Colonic mucosa (tissue), 4 donors: Measurements from ENCODE around the gene LRWD1. TPM values are rescaled to one million over a fixed set of nuclear protein-coding genes. Genes with fewer than 3 reads are reported as not detected.
A peak's percentile ranks its signal among the peaks of the same experiment; 100 is the strongest.

Source experiments
- DNase-seq: peaks from one replicate; pipeline ENCODE4 v3.0.0-alpha.2; 2020
- H3K27ac ChIP-seq: fragments of 200-600 bp; one replicate; pipeline ENCODE4 v1.8.0; 2021
- H3K27me3 ChIP-seq: fragments of 200-600 bp; one replicate; pipeline ENCODE4 v1.8.0; 2021
- H3K36me3 ChIP-seq: fragments of 200-600 bp; one replicate; pipeline ENCODE4 v1.8.0; 2021
- H3K4me1 ChIP-seq: fragments of 200-600 bp; one replicate; pipeline ENCODE4 v1.8.0; 2021; ENCODE audit warnings: mild to moderate bottlenecking
- H3K4me3 ChIP-seq: fragments of 200-600 bp; one replicate; pipeline ENCODE4 v1.8.0; 2021
- H3K9ac ChIP-seq, 2 donors: one replicate each; pipeline ENCODE4 v1.7.0; 2013; ENCODE audit warnings: control low read depth in 2 of 2, low read depth in 2 of 2, low read length in 2 of 2
- H3K9me3 ChIP-seq: fragments of 200-600 bp; one replicate; pipeline ENCODE4 v1.8.0; 2021
- CTCF ChIP-seq: fragments of 200-600 bp; IDR thresholded peaks from one replicate; pipeline ENCODE4 v1.8.0; 2022; ENCODE audit warnings: antibody characterized with exemption, mild to moderate bottlenecking
- intact Hi-C: fragments of 100-400 bp; cut with DNase I; formaldehyde crosslinking; loops from one replicate; pipeline ENCODE4 v1.14.1; 2022
- total RNA-seq, 2 donors: library from RNA; stranded (reverse); fragmentation: NEBNext Ultra II Directional in 1 of 2; extraction: Animal tissue kit (Norgen Biotek cat#: 25700) in 1 of 2; gene quantifications; one replicate each; pipeline ENCODE4 v1.2.1, GENCODE V29; 2021
- donor health status: healthy.
- donor health status: DM: no; HTN: no; CAD: no.
- donor health status: DM: no; HTN: no; CAD: no.

LRWD1 gene
- total RNA-seq, 2 donors from 2014 or later: 11.4 to 19.6 TPM

- H3K4me1 ChIP-seq: no peaks in the 10 kb centered on the region
- intact Hi-C loops: no loop called here
- H3K9me3 ChIP-seq: no peaks in the 10 kb centered on the region
- H3K36me3 ChIP-seq: no peaks in the 10 kb centered on the region
- TF ChIP-seq CTCF: no peak
- H3K4me3 ChIP-seq: no peak overlapping the region
- no peak overlapping the region for H3K9ac ChIP-seq
- DNase-seq: no peak
- no peak overlapping the region for H3K27ac ChIP-seq
- H3K27me3 ChIP-seq: no peaks in the 10 kb centered on the region
Measured at GRCh38 chr7:102421706-102422240, 43.0 kb upstream of the LRWD1 start.

- Histone ChIP-seq H3K27ac (no peak overlapping the region), H3K4me3 (no peak overlapping the region), H3K9me3 (no peaks in the 10 kb centered on the region), H3K4me1 (no peaks in the 10 kb centered on the region), H3K9ac (no peak overlapping the region), H3K27me3 (no peaks in the 10 kb centered on the region), H3K36me3 (no peaks in the 10 kb centered on the region)
- TF ChIP-seq CTCF: no peak
- intact Hi-C loops: no loop called here
- no peak for DNase-seq
Measured at GRCh38 chr7:102424129-102424551, 40.6 kb upstream of the LRWD1 start.

GRCh38 chr7:102424787-102425218, 40.0 kb upstream of the LRWD1 start:
- H3K4me3 ChIP-seq: no peak overlapping the region
- H3K27ac ChIP-seq: peak overlapping the region; percentile 85
- no peaks in the 10 kb centered on the region for H3K36me3 ChIP-seq

GRCh38 chr7:102425639-102426267, 39.0 kb upstream of the LRWD1 start:
- TF ChIP-seq CTCF: no peak
- H3K36me3 ChIP-seq: no peaks in the 10 kb centered on the region
- intact Hi-C loops: no loop called here
- DNase-seq: peak; percentile 52
- no peaks in the 10 kb centered on the region for H3K27me3 ChIP-seq
- H3K4me3 ChIP-seq: no peak overlapping the region
- H3K4me1 ChIP-seq: no peaks in the 10 kb centered on the region
- H3K9ac ChIP-seq: peak overlapping the region; percentile 30 to 63
- H3K27ac ChIP-seq: peak overlapping the region; percentile 85
- H3K9me3 ChIP-seq: no peaks in the 10 kb centered on the region

More at GRCh38 chr7:102424787-102425218, 40.0 kb upstream of the LRWD1 start:
- Histone ChIP-seq H3K9me3 (no peaks in the 10 kb centered on the region), H3K9ac (peak overlapping the region in 1 of 2 donors; percentile 46), H3K27me3 (no peaks in the 10 kb centered on the region), H3K4me1 (no peaks in the 10 kb centered on the region)
- intact Hi-C loops: no loop called here
- TF ChIP-seq CTCF: no peak
- no peak for DNase-seq

GRCh38 chr7:102426268-102427018, 38.3 kb upstream of the LRWD1 start:
- no peaks in the 10 kb centered on the region for H3K36me3 ChIP-seq

More at GRCh38 chr7:102426268-102427018, 38.3 kb upstream of the LRWD1 start:
- Histone ChIP-seq H3K4me1 (no peaks in the 10 kb centered on the region), H3K27me3 (no peaks in the 10 kb centered on the region), H3K9ac (peak overlapping the region; percentile 58 to 63), H3K4me3 (no peak overlapping the region), H3K27ac (peak overlapping the region; percentile 85), H3K9me3 (no peaks in the 10 kb centered on the region)
- no peak for TF ChIP-seq CTCF
- intact Hi-C loops: no loop called here
- no peak for DNase-seq
